ENCODE data around the gene DEUP1. TPM values are rescaled to one million over a fixed set of nuclear protein-coding genes. Genes with fewer than 3 reads are reported as not detected.

The DEUP1 gene
- total RNA-seq, 2 experiments from 2014 or later = not detected

DNA sequence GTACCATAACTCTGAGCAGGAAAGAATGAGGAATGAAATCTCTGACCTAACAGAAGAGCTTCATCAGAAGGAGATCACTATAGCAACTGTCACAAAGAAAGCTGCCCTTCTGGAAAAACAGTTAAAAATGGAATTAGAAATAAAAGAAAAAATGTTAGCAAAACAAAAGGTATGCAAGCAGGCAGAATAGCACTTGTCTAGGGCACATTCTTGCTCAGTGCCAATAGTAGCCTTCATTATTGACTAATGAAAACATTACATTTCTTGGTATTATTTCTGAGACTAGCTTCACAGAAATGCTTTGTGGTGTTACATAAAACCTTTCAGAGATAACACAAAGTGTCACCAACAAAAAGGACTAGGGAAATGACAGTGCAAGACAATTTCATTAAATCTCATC, 63.9 kb downstream of the DEUP1 start:
- Histone ChIP-seq H2AFZ (ENCODE audit: low read length) (no peak overlapping the region), H3K4me3 (ENCODE audit: low read depth, low read length, poor library complexity, severe bottlenecking) (no peak overlapping the region), H3K9me3 (ENCODE audit: low read length) (no peaks in the 10 kb centered on the region), H3K4me2 (ENCODE audit: low read length) (no peak overlapping the region), H3K4me1 (ENCODE audit: insufficient read depth, low read length, poor library complexity, severe bottlenecking) (no peaks in the 10 kb centered on the region), H3K36me3 (ENCODE audit: insufficient read depth, low read length) (no peaks in the 10 kb centered on the region), H4K20me1 (ENCODE audit: insufficient read depth, low read length) (no peaks in the 10 kb centered on the region), H3K27ac (ENCODE audit: low read depth, low read length, poor library complexity, severe bottlenecking) (no peak overlapping the region), H3K9me2 (ENCODE audit: insufficient read depth, low read length) (no peaks in the 10 kb centered on the region), H3K79me2 (ENCODE audit: insufficient read depth, low read depth, low read length) (no peaks in the 10 kb centered on the region)
- no TSS peak for BruUV-seq (replicated peaks)
- POLR2A ChIA-PET = interaction anchor here (1.4 kb wide), 1 partner anchor 12 kb away, joined by 4 read pairs; no protein-coding TSS in a partner anchor
- intact Hi-C loops (cut with micrococcal nuclease; ENCODE audit: unreplicated experiment) = no loop called here
- DNase-seq (ENCODE audit: low spot score) = no peak
- TF ChIP-seq EZH2phosphoT487 (IDR thresholded peaks at IDR 0.05; ENCODE audit: borderline replicate concordance, low read depth, low read length) = no peak
- TF ChIP-seq, protein P1, sequence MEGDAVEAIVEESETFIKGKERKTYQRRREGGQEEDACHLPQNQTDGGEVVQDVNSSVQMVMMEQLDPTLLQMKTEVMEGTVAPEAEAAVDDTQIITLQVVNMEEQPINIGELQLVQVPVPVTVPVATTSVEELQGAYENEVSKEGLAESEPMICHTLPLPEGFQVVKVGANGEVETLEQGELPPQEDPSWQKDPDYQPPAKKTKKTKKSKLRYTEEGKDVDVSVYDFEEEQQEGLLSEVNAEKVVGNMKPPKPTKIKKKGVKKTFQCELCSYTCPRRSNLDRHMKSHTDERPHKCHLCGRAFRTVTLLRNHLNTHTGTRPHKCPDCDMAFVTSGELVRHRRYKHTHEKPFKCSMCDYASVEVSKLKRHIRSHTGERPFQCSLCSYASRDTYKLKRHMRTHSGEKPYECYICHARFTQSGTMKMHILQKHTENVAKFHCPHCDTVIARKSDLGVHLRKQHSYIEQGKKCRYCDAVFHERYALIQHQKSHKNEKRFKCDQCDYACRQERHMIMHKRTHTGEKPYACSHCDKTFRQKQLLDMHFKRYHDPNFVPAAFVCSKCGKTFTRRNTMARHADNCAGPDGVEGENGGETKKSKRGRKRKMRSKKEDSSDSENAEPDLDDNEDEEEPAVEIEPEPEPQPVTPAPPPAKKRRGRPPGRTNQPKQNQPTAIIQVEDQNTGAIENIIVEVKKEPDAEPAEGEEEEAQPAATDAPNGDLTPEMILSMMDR (conservative IDR thresholded peaks at IDR 0.05; ENCODE audit: low read length) = no peak
- CTCF ChIA-PET (ENCODE audit: unreplicated experiment) = no interaction called here

GRCh38 chr11:93396316-93396715, 65.8 kb downstream of the DEUP1 start:
- no peaks in the 10 kb centered on the region for H3K9me3 ChIP-seq (ENCODE audit: low read length)
- CTCF ChIA-PET (ENCODE audit: unreplicated experiment) = no interaction called here

GRCh38 chr11:93403930-93404329, 73.4 kb downstream of the DEUP1 start:
- ChIA-PET CTCF (ENCODE audit: unreplicated experiment) (no interaction called here), POLR2A (interaction anchor here (0.6 to 1.0 kb wide), 3 partner anchors 15 to 926 kb away, joined by 3 to 4 read pairs (median 3); no protein-coding TSS in a partner anchor)
- Histone ChIP-seq H3K4me1 (ENCODE audit: insufficient read depth, low read length, poor library complexity, severe bottlenecking) (peaks cover 7% of the 10 kb centered on the region), H3K9me3 (ENCODE audit: low read length) (no peaks in the 10 kb centered on the region), H2AFZ (ENCODE audit: low read length) (no peak overlapping the region), H3K36me3 (ENCODE audit: insufficient read depth, low read length) (no peaks in the 10 kb centered on the region), H3K4me2 (ENCODE audit: low read length) (no peak overlapping the region), H3K27ac (ENCODE audit: low read depth, low read length, poor library complexity, severe bottlenecking) (no peak overlapping the region), H3K9me2 (ENCODE audit: insufficient read depth, low read length) (no peaks in the 10 kb centered on the region), H3K4me3 (ENCODE audit: low read depth, low read length, poor library complexity, severe bottlenecking) (no peak overlapping the region), H3K79me2 (ENCODE audit: insufficient read depth, low read depth, low read length) (no peaks in the 10 kb centered on the region), H4K20me1 (ENCODE audit: insufficient read depth, low read length) (no peaks in the 10 kb centered on the region)
- no peak for TF ChIP-seq EZH2phosphoT487 (IDR thresholded peaks at IDR 0.05; ENCODE audit: borderline replicate concordance, low read depth, low read length)
- TF ChIP-seq, protein P1 (conservative IDR thresholded peaks at IDR 0.05; ENCODE audit: low read length) = no peak
- no TSS peak for BruUV-seq (replicated peaks)
- intact Hi-C loops (cut with micrococcal nuclease; ENCODE audit: unreplicated experiment) = no loop called here
- DNase-seq (ENCODE audit: low spot score) = no peak

More at GRCh38 chr11:93396316-93396715, 65.8 kb downstream of the DEUP1 start:
- intact Hi-C loops (cut with micrococcal nuclease; ENCODE audit: unreplicated experiment) = no loop called here
- Histone ChIP-seq H3K4me3 (ENCODE audit: low read depth, low read length, poor library complexity, severe bottlenecking) (no peak overlapping the region), H3K79me2 (ENCODE audit: insufficient read depth, low read depth, low read length) (no peaks in the 10 kb centered on the region), H3K4me2 (ENCODE audit: low read length) (no peak overlapping the region), H3K36me3 (ENCODE audit: insufficient read depth, low read length) (no peaks in the 10 kb centered on the region), H2AFZ (ENCODE audit: low read length) (no peak overlapping the region), H4K20me1 (ENCODE audit: insufficient read depth, low read length) (no peaks in the 10 kb centered on the region), H3K4me1 (ENCODE audit: insufficient read depth, low read length, poor library complexity, severe bottlenecking) (no peaks in the 10 kb centered on the region), H3K27ac (ENCODE audit: low read depth, low read length, poor library complexity, severe bottlenecking) (no peak overlapping the region), H3K9me2 (ENCODE audit: insufficient read depth, low read length) (no peaks in the 10 kb centered on the region)
- POLR2A ChIA-PET = interaction anchor here (0.6 kb wide), 1 partner anchor 210 kb away, joined by 3 read pairs; no protein-coding TSS in a partner anchor
- BruUV-seq (replicated peaks) = no TSS peak
- no peak for DNase-seq (ENCODE audit: low spot score)
- no peak for TF ChIP-seq EZH2phosphoT487 (IDR thresholded peaks at IDR 0.05; ENCODE audit: borderline replicate concordance, low read depth, low read length)
- TF ChIP-seq, protein P1 (conservative IDR thresholded peaks at IDR 0.05; ENCODE audit: low read length) = no peak

Measured in OCI-LY7 (cell line).